Measurements from ENCODE around the gene MRPS18A.
"Not testable (repeated sequence)": the region's sequence is repeated elsewhere in the genome, so short reads cannot be mapped to it uniquely, and the experiment has no call there.

MRPS18A gene

DNA sequence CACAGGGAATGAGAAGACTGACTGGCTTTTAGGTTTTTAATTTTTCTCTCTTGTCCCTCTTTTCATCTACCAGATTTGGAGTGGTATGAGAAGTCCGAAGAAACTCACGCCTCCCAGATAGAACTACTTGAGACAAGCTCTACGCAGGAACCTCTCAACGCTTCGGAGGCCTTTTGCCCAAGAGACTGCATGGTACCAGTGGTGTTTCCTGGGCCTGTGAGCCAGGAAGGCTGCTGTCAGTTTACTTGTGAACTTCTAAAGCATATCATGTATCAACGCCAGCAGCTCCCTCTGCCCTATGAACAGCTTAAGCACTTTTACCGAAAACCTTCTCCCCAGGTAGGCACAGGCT, 51.3 kb downstream of the MRPS18A start:
- DNase-seq (ENCODE audit: low read depth) = no peak
- TF ChIP-seq CTCF (IDR thresholded peaks at IDR 0.05; ENCODE audit: control insufficient read depth, extremely low read depth, insufficient read depth) = no peak
- H3K4me3 ChIP-seq (ENCODE audit: low read depth, low read length) = peak overlapping the region; percentile 73

DNA sequence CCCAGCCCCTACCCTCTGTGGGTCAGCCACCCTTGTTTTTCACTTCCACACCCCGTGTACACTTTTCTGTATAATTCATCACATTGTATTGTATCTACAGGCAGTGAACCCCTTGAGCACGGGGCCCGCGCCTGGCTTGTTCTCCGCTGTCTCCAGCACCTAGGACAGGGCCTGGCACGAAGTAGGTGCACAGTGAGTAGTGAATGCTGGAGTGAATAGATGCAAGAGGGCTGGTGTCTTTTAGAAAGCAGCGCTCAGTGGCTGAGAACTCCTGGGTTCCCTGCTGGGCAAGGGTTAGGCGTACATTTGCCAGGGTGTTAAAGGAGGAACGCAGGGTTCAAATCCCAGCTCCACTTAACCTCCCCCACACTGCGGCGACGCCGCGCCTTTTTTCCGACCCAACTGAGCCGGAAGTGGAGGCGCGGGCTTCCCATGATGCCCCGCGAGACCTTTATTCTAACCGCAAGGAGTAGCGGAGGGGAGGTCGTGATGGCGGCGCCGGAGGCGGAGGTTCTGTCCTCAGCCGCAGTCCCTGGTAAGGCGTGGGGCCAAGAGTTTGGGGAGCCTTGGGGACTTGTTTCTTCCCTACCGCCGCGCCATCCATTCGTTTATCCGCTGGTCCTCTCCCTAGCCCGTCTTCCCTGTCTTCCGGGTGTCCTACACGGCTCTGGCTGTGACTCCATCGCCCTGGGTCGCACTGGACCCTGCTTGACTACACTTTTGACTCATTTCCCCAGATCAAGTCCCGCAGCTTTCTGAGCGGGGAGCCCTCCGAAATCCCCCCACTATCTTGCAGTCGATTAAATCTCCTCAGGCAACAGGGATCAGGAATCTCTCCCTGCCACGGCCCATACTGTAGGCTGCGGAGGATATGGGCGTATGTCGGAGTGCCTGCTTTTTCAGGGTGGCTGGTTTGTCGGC, 51.9 kb downstream of the MRPS18A start, which contains the start of gene MAD2L1BP:
MAD2L1BP (plus strand) TSS at position 454 of the 921 bp plus-strand sequence; CDS start at position 490, 36 bp downstream.
- TF ChIP-seq CTCF (IDR thresholded peaks at IDR 0.05; ENCODE audit: control insufficient read depth, extremely low read depth, insufficient read depth) = no peak
- DNase-seq (ENCODE audit: low read depth) = no peak
- peak within 1 kb of the TSS; percentile 73 for H3K4me3 ChIP-seq (ENCODE audit: low read depth, low read length)

- no peak overlapping the region for H3K4me3 ChIP-seq (ENCODE audit: low read depth, low read length)
- no peak for TF ChIP-seq CTCF (IDR thresholded peaks at IDR 0.05; ENCODE audit: control insufficient read depth, extremely low read depth, insufficient read depth)
- no peak for DNase-seq (ENCODE audit: low read depth)
Measured at GRCh38 chr6:43634702-43635303, 52.8 kb downstream of the MRPS18A start.

- not testable (repeated sequence) for H3K4me3 ChIP-seq (ENCODE audit: low read depth, low read length); DNase-seq (ENCODE audit: low read depth)
Measured at GRCh38 chr6:43633002-43633401, 54.6 kb downstream of the MRPS18A start.

DNA sequence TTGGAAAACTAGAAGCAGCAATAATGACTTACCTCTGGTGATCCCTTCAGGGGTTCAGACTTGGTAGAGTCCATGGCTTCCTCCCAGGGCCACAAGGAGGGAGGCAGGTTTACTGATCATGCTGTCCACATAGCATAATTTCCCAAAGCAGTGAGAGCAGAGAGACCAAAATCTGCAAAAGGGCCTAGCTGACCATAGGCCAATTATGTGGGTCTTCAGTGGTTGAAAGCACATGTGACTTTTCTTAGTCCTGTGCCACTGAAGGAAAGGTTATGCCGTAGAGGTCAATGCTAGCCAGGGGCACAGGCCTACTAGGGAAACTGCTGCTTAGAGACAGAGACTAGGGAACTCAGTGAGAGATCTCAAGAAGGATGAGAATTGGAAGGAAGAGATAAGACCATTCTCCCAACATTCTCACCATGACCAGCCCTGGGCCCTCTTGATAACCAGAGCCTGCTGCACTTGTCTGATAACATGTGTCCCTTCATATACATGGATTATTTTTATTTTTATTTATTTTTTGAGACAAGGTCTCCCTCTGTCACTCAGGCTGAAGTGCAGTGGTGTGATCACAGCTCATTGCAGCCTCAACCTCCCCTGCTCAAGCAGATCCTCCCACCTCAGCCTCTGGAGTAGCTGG, 56.5 kb downstream of the MRPS18A start:
- no peak for TF ChIP-seq CTCF (IDR thresholded peaks at IDR 0.05; ENCODE audit: control insufficient read depth, extremely low read depth, insufficient read depth)
- no peak for DNase-seq (ENCODE audit: low read depth)
- H3K4me3 ChIP-seq (ENCODE audit: low read depth, low read length) = no peak overlapping the region

DNA sequence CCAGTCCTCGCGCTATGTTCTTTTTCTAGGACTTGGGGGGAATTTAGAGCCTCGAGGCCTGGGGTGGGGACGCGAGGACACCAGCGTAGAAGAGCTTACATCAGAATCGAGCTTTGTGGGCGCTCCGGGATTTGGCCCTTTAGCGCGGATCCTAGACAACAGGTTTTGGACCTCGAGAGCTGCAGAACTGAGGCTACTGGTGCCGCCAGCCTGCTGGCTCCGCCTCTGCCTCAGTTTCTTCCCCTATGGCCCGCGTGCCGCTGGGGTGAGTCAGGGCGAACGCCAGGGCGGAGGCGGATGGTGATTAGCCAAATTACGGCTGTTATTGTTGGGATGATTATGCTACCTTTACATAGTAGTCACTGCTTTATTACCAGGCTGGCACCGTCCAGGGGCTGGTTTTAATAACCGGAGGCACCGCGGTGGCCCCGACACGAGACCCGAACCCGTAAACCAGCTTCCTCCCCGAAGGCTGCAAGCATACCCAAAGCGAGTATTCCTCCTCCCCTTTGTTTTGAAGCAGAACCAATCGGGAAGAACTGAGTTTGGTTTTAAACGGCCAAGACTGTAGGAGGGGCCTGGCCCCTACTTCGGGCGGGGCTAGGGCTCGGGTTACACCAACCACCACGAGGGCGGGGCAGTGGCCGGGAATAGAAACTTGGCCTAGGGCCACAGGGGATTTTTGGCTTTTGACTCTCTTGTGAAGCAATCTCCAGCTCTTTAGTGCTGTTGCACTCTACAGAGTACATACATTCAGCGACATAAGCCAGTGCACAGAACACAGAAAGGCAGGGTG, 57.9 kb downstream of the MRPS18A start:
- TF ChIP-seq CTCF (IDR thresholded peaks at IDR 0.05; ENCODE audit: control insufficient read depth, extremely low read depth, insufficient read depth) = no peak
- peak; percentile 96 for DNase-seq (ENCODE audit: low read depth)
- peak overlapping the region; percentile 94 for H3K4me3 ChIP-seq (ENCODE audit: low read depth, low read length)
